Esophagus muscularis mucosa (tissue), 4 donors: ENCODE results near the gene PTPRN2. TPM values are rescaled to one million over a fixed set of nuclear protein-coding genes. Genes with fewer than 3 reads are reported as not detected.

ENCODE experiments used
- DNase-seq: peaks from one replicate; pipeline ENCODE4 v3.0.0-alpha.2; 2017; ENCODE audit errors: extremely low spot score
- H3K27ac ChIP-seq, 4 donors: fragments of 200-600 bp; sonication (generic); replicated peaks in 1 of 4; 1 replicate in 3 of 4; 2 replicates in 1 of 4; pipeline ENCODE4 v1.5.1; 2016 to 2019; ENCODE audit warnings: mild to moderate bottlenecking in 1 of 4
- H3K27me3 ChIP-seq, 4 donors: fragments of 200-600 bp; sonication (generic); one replicate each; pipeline versions ENCODE4 v1.5.1 to v1.6.0; 2016 to 2019
- H3K36me3 ChIP-seq, 4 donors: fragments of 200-600 bp; sonication (generic); one replicate each; pipeline ENCODE4 v1.5.1; 2016 to 2019
- H3K4me1 ChIP-seq, 4 donors: fragments of 200-600 bp; sonication (generic); one replicate each; pipeline ENCODE4 v1.5.1; 2016 to 2019
- H3K4me3 ChIP-seq, 4 donors: fragments of 200-600 bp; sonication (generic); 1 replicate in 2 of 4; 2 replicates in 2 of 4; pipeline ENCODE4 v1.5.1; 2016 to 2019; ENCODE audit warnings: mild to moderate bottlenecking in 4 of 4, moderate library complexity in 1 of 4
- H3K9me3 ChIP-seq, 4 donors: fragments of 200-600 bp; sonication (generic); 1 replicate in 3 of 4; 2 replicates in 1 of 4; pipeline ENCODE4 v1.5.1; 2016 to 2019
- EP300 ChIP-seq: sonication (generic); formaldehyde crosslinking; IDR thresholded peaks from one replicate; pipeline ENCODE4 v1.6.1; 2017; ENCODE audit warnings: antibody characterized with exemption
- POLR2A ChIP-seq: fragments of 450-650 bp; IDR thresholded peaks from one replicate; pipeline ENCODE4 v1.6.1; 2017; ENCODE audit warnings: antibody characterized with exemption, moderate library complexity, mild to moderate bottlenecking, low read depth
- POLR2AphosphoS5 ChIP-seq, 2 donors: sonication (generic); formaldehyde crosslinking; IDR thresholded peaks; one replicate each; pipeline ENCODE4 v1.6.1; 2017; ENCODE audit warnings: antibody characterized with exemption in 2 of 2
- WGBS: methylation state at CpG from one replicate; pipeline ENCODE4 v1.1.5; 2018; 5-methylcytosine and 5-hydroxymethylcytosine counted together
- intact Hi-C: fragments of 100-400 bp; cut with DNase I; formaldehyde crosslinking; loops from one replicate; pipeline ENCODE4 v1.15.1; 2023
- total RNA-seq, 4 donors: library from RNA; depleted of rRNA; stranded (reverse); fragments of >200 nt; gene quantifications; one replicate each; pipeline versions ENCODE4 v1.1.0 to v1.2.1, GENCODE V29; 2016
- TF ChIP-seq, protein P1 (sequence below), 3 experiments: fragments of 200-600 bp in 2 of 3; fragments of 450-650 bp in 1 of 3; sonication (generic) in 2 of 3; IDR thresholded peaks; one replicate each; pipeline ENCODE4 v1.5.1; 2017 to 2019; ENCODE audit warnings: antibody characterized with exemption in 3 of 3, mild to moderate bottlenecking in 2 of 3, moderate library complexity in 1 of 3

PTPRN2 gene
- total RNA-seq, 4 donors from 2014 or later = 2.1 to 3.1 (median 3.1) TPM

DNA sequence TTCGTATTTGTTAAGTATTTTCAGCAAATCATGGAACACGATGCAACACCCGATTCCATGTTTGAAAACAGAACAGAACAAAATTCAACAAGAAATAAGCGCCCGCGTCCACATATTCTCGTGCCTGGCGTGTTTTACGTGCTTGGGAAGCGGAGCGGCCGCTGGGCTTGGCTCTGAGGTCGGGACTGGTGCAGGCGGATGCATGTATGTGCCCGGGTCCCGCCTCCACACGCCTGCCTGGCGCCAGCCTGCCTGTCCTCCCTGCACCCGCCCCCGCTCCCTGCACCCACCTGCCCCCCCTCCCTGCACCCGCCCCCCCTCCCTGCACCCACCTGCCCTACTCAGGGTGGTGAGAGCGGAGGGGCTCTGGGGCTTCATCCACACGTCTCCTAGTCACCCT lies 796.4 kb downstream of the PTPRN2 start:
- intact Hi-C loops = no loop called here
- WGBS = 87% methylated on average over 16 of the region's 23 CpGs
- peaks cover 0 to 25% (median 0%) of the 10 kb centered on the region in 4 donors for H3K27me3 ChIP-seq
- DNase-seq = no peak
- H3K9me3 ChIP-seq = no peaks in the 10 kb centered on the region
- no peak overlapping the region for H3K4me3 ChIP-seq
- H3K36me3 ChIP-seq = no peaks in the 10 kb centered on the region
- no peaks in the 10 kb centered on the region for H3K4me1 ChIP-seq
- H3K27ac ChIP-seq = no peak overlapping the region
- no peak for TF ChIP-seq POLR2A
- TF ChIP-seq, protein P1, sequence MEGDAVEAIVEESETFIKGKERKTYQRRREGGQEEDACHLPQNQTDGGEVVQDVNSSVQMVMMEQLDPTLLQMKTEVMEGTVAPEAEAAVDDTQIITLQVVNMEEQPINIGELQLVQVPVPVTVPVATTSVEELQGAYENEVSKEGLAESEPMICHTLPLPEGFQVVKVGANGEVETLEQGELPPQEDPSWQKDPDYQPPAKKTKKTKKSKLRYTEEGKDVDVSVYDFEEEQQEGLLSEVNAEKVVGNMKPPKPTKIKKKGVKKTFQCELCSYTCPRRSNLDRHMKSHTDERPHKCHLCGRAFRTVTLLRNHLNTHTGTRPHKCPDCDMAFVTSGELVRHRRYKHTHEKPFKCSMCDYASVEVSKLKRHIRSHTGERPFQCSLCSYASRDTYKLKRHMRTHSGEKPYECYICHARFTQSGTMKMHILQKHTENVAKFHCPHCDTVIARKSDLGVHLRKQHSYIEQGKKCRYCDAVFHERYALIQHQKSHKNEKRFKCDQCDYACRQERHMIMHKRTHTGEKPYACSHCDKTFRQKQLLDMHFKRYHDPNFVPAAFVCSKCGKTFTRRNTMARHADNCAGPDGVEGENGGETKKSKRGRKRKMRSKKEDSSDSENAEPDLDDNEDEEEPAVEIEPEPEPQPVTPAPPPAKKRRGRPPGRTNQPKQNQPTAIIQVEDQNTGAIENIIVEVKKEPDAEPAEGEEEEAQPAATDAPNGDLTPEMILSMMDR (IDR thresholded peaks at IDR 0.05) = no peak
- no peak for TF ChIP-seq POLR2AphosphoS5 (IDR thresholded peaks at IDR 0.05)
- no peak for TF ChIP-seq EP300

DNA sequence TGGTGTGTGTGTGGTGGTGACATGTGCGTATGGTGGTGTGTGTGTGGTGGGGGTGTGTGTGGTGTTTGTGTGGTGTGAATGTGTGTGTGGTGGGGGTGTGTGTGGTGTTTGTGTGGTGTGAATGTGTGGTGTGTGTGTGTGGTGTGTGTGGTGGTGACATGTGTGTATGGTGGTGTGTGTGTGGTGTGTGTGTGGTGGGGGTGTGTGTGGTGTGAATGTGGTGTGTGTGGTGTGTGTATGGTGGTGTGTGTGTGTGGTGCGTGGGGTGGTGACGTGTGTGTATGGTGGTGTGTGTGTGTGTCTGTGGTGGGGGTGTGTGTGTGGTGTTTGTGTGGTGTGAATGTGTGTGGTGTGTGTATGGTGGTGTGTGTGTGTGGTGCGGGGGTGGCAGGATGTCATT lies 797.7 kb downstream of the PTPRN2 start:
- Histone ChIP-seq H3K9me3 (no peaks in the 10 kb centered on the region), H3K4me1 (no peaks in the 10 kb centered on the region), H3K27me3 (peaks cover 0 to 13% (median 0%) of the 10 kb centered on the region in 4 donors), H3K36me3 (no peaks in the 10 kb centered on the region), H3K27ac (no peak overlapping the region), H3K4me3 (no peak overlapping the region)
- intact Hi-C loops = no loop called here
- no peak for DNase-seq
- 93% methylated on average over 4 of the region's 4 CpGs for WGBS
- TF ChIP-seq POLR2AphosphoS5 (IDR thresholded peaks at IDR 0.05) (no peak), EP300 (no peak), POLR2A (no peak)
- TF ChIP-seq, protein P1 (IDR thresholded peaks at IDR 0.05) = no peak

DNA sequence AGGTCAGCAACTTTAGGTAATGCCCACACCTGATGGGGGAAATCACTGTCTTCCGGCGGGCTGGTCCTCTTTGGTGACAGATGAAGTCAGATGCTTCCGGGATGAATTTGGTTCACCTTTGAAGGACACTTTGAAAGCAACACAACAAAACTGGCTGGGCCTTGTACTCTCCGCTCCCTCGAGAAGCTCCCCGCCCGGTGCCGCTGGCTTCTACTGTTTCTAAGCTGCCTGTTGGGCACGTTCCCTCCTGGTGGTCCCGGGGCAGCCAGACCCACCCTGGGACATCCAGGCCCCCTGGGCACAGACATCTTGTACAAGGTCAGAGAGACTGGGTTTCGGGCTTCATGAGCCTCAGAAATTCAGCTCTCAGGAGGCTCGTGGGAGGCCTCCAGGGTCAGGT lies 798.5 kb downstream of the PTPRN2 start:
- Histone ChIP-seq H3K9me3 (no peaks in the 10 kb centered on the region), H3K27me3 (peaks cover 0 to 4% (median 0%) of the 10 kb centered on the region in 4 donors), H3K36me3 (no peaks in the 10 kb centered on the region), H3K4me3 (no peak overlapping the region), H3K27ac (no peak overlapping the region), H3K4me1 (no peaks in the 10 kb centered on the region)
- 88% methylated on average over 12 of the region's 12 CpGs for WGBS
- no peak for TF ChIP-seq POLR2A
- TF ChIP-seq POLR2AphosphoS5 (IDR thresholded peaks at IDR 0.05) = no peak
- TF ChIP-seq, protein P1 (IDR thresholded peaks at IDR 0.05) = no peak
- TF ChIP-seq EP300 = no peak
- intact Hi-C loops = no loop called here
- no peak for DNase-seq

DNA sequence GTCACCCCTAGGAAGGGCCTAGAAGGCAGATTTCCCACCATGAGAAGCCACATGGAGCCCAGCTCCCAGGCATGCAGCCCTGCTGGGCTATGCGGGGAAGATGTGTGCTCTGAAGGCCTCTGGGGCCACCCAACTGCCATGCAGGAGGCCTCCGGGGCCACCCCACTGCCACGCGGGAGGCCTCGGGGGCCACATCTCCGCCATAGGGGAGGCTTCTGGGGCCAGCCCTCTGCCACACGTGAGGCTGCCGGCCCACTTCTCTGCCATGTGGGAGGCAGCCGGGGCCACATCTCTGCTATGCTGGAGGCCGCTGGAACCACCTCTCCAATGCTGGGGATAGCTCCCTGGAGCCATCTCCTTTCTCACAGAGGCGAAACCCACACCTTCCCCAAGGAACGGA lies 799.0 kb downstream of the PTPRN2 start:
- Histone ChIP-seq H3K9me3 (no peaks in the 10 kb centered on the region), H3K27me3 (no peaks in the 10 kb centered on the region), H3K27ac (no peak overlapping the region), H3K4me3 (no peak overlapping the region), H3K4me1 (no peaks in the 10 kb centered on the region), H3K36me3 (no peaks in the 10 kb centered on the region)
- WGBS = 80% methylated on average over 5 of the region's 12 CpGs
- no peak for DNase-seq
- intact Hi-C loops = no loop called here
- no peak for TF ChIP-seq POLR2A
- no peak for TF ChIP-seq EP300
- TF ChIP-seq POLR2AphosphoS5 (IDR thresholded peaks at IDR 0.05) = no peak
- TF ChIP-seq, protein P1 (IDR thresholded peaks at IDR 0.05) = no peak

DNA sequence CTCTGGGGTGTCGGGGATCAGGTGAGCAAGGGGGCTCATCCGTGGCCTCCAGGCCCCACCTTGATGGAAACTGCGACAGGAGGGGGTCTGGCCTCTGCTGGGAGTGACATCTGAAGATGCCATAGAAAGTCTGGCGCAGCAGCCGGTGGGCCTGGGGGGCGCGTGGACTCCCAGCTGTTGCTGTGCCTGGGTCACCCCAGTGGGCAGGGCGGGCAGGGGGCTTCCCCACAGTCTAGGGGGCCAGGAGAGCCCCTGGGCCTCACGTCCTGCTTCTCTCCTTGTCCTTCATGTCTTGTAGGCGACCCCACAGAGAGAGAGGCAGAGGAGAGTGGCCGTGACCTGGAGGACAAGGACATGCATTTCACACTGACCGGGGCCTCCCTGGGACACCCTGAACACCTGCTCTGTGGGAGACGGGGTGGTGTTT lies 800.3 kb downstream of the PTPRN2 start:
- H3K27me3 ChIP-seq = no peaks in the 10 kb centered on the region
- 94% methylated on average over 12 of the region's 13 CpGs for WGBS
- no peaks in the 10 kb centered on the region for H3K36me3 ChIP-seq
- H3K27ac ChIP-seq = no peak overlapping the region
- TF ChIP-seq EP300 (no peak), POLR2AphosphoS5 (IDR thresholded peaks at IDR 0.05) (no peak), POLR2A (no peak)
- TF ChIP-seq, protein P1 (IDR thresholded peaks at IDR 0.05) = no peak
- DNase-seq = no peak
- no peaks in the 10 kb centered on the region for H3K9me3 ChIP-seq
- no peak overlapping the region for H3K4me3 ChIP-seq
- H3K4me1 ChIP-seq = no peaks in the 10 kb centered on the region
- intact Hi-C loops = no loop called here
